Measurements from ENCODE around the gene FASN. TPM values are rescaled to one million over a fixed set of nuclear protein-coding genes. Genes with fewer than 3 reads are reported as not detected.

The FASN gene
- total and polyA plus RNA-seq, 2 donors (not counting 1 experiment from before 2014, with no cell fraction given) = 36.8 to 242 TPM

GRCh38 chr17:82081546-82081945 lies 16.5 kb downstream of the FASN start:
- no peak overlapping the region for H3K9ac ChIP-seq (ENCODE audit: insufficient read depth, low read length)
- no peak overlapping the region for H3K4me2 ChIP-seq (ENCODE audit: extremely low read depth, insufficient read depth, low read length)
- H3K9me3 ChIP-seq (ENCODE audit: control insufficient read depth, insufficient read depth, low read depth, low read length) = no peaks in the 10 kb centered on the region
- H3K4me3 ChIP-seq (replicated peaks in 1 of 4; ENCODE audit: control extremely low read depth in 1 of 4, insufficient read depth in 1 of 4, low read depth in 3 of 4, low read length in 4 of 4) = no peak overlapping the region
- H4K20me1 ChIP-seq (ENCODE audit: control insufficient read depth, extremely low read depth, insufficient read depth, low read length) = no peaks in the 10 kb centered on the region
- H3K4me1 ChIP-seq (ENCODE audit: control insufficient read depth, extremely low read depth, insufficient read depth, low read length) = no peaks in the 10 kb centered on the region
- H3K79me2 ChIP-seq (ENCODE audit: control insufficient read depth, insufficient read depth, low read length) = no peaks in the 10 kb centered on the region
- peaks cover 57% of the 10 kb centered on the region for H3K36me3 ChIP-seq (ENCODE audit: control insufficient read depth, insufficient read depth, low read length)
- no peaks in the 10 kb centered on the region for H3K27me3 ChIP-seq (ENCODE audit: control insufficient read depth, insufficient read depth, low read length)
- no peak for DNase-seq (ENCODE audit: low read depth in 2 of 2)
- H3K27ac ChIP-seq (ENCODE audit: insufficient read depth, low read length) = no peak overlapping the region
- H2AFZ ChIP-seq (ENCODE audit: low read length) = no peak overlapping the region
- TF ChIP-seq EZH2 (IDR thresholded peaks at IDR 0.05; ENCODE audit: low read length, missing control alignments) (no peak), CTCF (conservative IDR thresholded peaks at IDR 0.05 in 1 of 2, IDR thresholded peaks at IDR 0.05 in 1 of 2; ENCODE audit: low read depth in 1 of 2, low read length in 2 of 2) (no peak)

GRCh38 chr17:82080789-82081464 lies 17.1 kb downstream of the FASN start:
- no peaks in the 10 kb centered on the region for H4K20me1 ChIP-seq (ENCODE audit: control insufficient read depth, extremely low read depth, insufficient read depth, low read length)
- no peak overlapping the region for H3K4me2 ChIP-seq (ENCODE audit: extremely low read depth, insufficient read depth, low read length)
- H3K27me3 ChIP-seq (ENCODE audit: control insufficient read depth, insufficient read depth, low read length) = no peaks in the 10 kb centered on the region
- no peak overlapping the region for H3K27ac ChIP-seq (ENCODE audit: insufficient read depth, low read length)
- no peaks in the 10 kb centered on the region for H3K79me2 ChIP-seq (ENCODE audit: control insufficient read depth, insufficient read depth, low read length)
- TF ChIP-seq CTCF (conservative IDR thresholded peaks at IDR 0.05 in 1 of 2, IDR thresholded peaks at IDR 0.05 in 1 of 2; ENCODE audit: low read depth in 1 of 2, low read length in 2 of 2) (no peak), EZH2 (IDR thresholded peaks at IDR 0.05; ENCODE audit: low read length, missing control alignments) (no peak)
- no peak for DNase-seq (ENCODE audit: low read depth in 2 of 2)
- no peaks in the 10 kb centered on the region for H3K9me3 ChIP-seq (ENCODE audit: control insufficient read depth, insufficient read depth, low read depth, low read length)
- no peaks in the 10 kb centered on the region for H3K4me1 ChIP-seq (ENCODE audit: control insufficient read depth, extremely low read depth, insufficient read depth, low read length)
- H3K4me3 ChIP-seq (replicated peaks in 1 of 4; ENCODE audit: control extremely low read depth in 1 of 4, insufficient read depth in 1 of 4, low read depth in 3 of 4, low read length in 4 of 4) = no peak overlapping the region
- H3K36me3 ChIP-seq (ENCODE audit: control insufficient read depth, insufficient read depth, low read length) = peaks cover 51% of the 10 kb centered on the region
- H3K9ac ChIP-seq (ENCODE audit: insufficient read depth, low read length) = no peak overlapping the region
- H2AFZ ChIP-seq (ENCODE audit: low read length) = no peak overlapping the region

- no peaks in the 10 kb centered on the region for H3K9me3 ChIP-seq (ENCODE audit: control insufficient read depth, insufficient read depth, low read depth, low read length)
- peaks cover 45% of the 10 kb centered on the region for H3K36me3 ChIP-seq (ENCODE audit: control insufficient read depth, insufficient read depth, low read length)
- H3K79me2 ChIP-seq (ENCODE audit: control insufficient read depth, insufficient read depth, low read length) = no peaks in the 10 kb centered on the region
- no peaks in the 10 kb centered on the region for H4K20me1 ChIP-seq (ENCODE audit: control insufficient read depth, extremely low read depth, insufficient read depth, low read length)
- H3K27ac ChIP-seq (ENCODE audit: insufficient read depth, low read length) = no peak overlapping the region
- H3K4me2 ChIP-seq (ENCODE audit: extremely low read depth, insufficient read depth, low read length) = no peak overlapping the region
- no peak overlapping the region for H3K9ac ChIP-seq (ENCODE audit: insufficient read depth, low read length)
- H3K27me3 ChIP-seq (ENCODE audit: control insufficient read depth, insufficient read depth, low read length) = no peaks in the 10 kb centered on the region
- no peak for DNase-seq (ENCODE audit: low read depth in 2 of 2)
- H3K4me1 ChIP-seq (ENCODE audit: control insufficient read depth, extremely low read depth, insufficient read depth, low read length) = no peaks in the 10 kb centered on the region
- no peak overlapping the region for H3K4me3 ChIP-seq (replicated peaks in 1 of 4; ENCODE audit: control extremely low read depth in 1 of 4, insufficient read depth in 1 of 4, low read depth in 3 of 4, low read length in 4 of 4)
- no peak overlapping the region for H2AFZ ChIP-seq (ENCODE audit: low read length)
- TF ChIP-seq CTCF (conservative IDR thresholded peaks at IDR 0.05 in 1 of 2, IDR thresholded peaks at IDR 0.05 in 1 of 2; ENCODE audit: low read depth in 1 of 2, low read length in 2 of 2) = no peak
- TF ChIP-seq EZH2 (IDR thresholded peaks at IDR 0.05; ENCODE audit: low read length, missing control alignments) = no peak
These were observed 17.8 kb downstream of the FASN start for GRCh38 chr17:82080048-82080788.
